Mesodermal cell (in vitro differentiated cells): ENCODE results near the gene SDF2L1. TPM values are rescaled to one million over a fixed set of nuclear protein-coding genes. Genes with fewer than 3 reads are reported as not detected.
"Not testable (repeated sequence)": the region's sequence is repeated elsewhere in the genome, so short reads cannot be mapped to it uniquely, and the experiment has no call there.

Source experiments
- H3K27ac ChIP-seq: 2 replicates; pipeline ENCODE4 v1.7.0; 2013; ENCODE audit warnings: mild to moderate bottlenecking, low read depth, low read length, moderate library complexity; ENCODE audit not compliant: severe bottlenecking
- H3K36me3 ChIP-seq: 2 replicates; pipeline ENCODE4 v1.7.1; 2013; ENCODE audit warnings: mild to moderate bottlenecking, low read length, moderate library complexity; ENCODE audit not compliant: control insufficient read depth, insufficient read depth
- H3K4me1 ChIP-seq: one replicate; pipeline ENCODE4 v1.7.1; 2013; ENCODE audit warnings: mild to moderate bottlenecking, low read length; ENCODE audit not compliant: insufficient read depth, control insufficient read depth, poor library complexity, severe bottlenecking
- H3K4me3 ChIP-seq: 2 replicates; pipeline ENCODE4 v1.7.0; 2013; ENCODE audit warnings: low read length, control low read depth, mild to moderate bottlenecking; ENCODE audit not compliant: insufficient read depth, poor library complexity, severe bottlenecking; ENCODE audit errors: extremely low read depth
- H3K9me3 ChIP-seq: 2 replicates; pipeline ENCODE4 v1.7.1; 2013; ENCODE audit warnings: mild to moderate bottlenecking, low read length, moderate library complexity; ENCODE audit not compliant: control insufficient read depth
- WGBS, 2 experiments: methylation state at CpG; one replicate each; pipeline ENCODE4 v1.1.5; 2013; ENCODE audit warnings: missing lambda C conversion rate in 2 of 2; ENCODE audit not compliant: insufficient coverage in 2 of 2; 5-methylcytosine and 5-hydroxymethylcytosine counted together
- polyA plus RNA-seq, 2 experiments: library from polyadenylated mRNA; stranded (reverse); fragments of 50-300 nt; gene quantifications; one replicate each; pipeline ENCODE4 v1.2.3, GENCODE V29; 2013

The SDF2L1 gene, protein sequence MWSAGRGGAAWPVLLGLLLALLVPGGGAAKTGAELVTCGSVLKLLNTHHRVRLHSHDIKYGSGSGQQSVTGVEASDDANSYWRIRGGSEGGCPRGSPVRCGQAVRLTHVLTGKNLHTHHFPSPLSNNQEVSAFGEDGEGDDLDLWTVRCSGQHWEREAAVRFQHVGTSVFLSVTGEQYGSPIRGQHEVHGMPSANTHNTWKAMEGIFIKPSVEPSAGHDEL
- 35.1 TPM for polyA plus RNA-seq (2013, experiment 1 of 2)
- polyA plus RNA-seq (2013, experiment 2 of 2): 28.8 TPM

DNA sequence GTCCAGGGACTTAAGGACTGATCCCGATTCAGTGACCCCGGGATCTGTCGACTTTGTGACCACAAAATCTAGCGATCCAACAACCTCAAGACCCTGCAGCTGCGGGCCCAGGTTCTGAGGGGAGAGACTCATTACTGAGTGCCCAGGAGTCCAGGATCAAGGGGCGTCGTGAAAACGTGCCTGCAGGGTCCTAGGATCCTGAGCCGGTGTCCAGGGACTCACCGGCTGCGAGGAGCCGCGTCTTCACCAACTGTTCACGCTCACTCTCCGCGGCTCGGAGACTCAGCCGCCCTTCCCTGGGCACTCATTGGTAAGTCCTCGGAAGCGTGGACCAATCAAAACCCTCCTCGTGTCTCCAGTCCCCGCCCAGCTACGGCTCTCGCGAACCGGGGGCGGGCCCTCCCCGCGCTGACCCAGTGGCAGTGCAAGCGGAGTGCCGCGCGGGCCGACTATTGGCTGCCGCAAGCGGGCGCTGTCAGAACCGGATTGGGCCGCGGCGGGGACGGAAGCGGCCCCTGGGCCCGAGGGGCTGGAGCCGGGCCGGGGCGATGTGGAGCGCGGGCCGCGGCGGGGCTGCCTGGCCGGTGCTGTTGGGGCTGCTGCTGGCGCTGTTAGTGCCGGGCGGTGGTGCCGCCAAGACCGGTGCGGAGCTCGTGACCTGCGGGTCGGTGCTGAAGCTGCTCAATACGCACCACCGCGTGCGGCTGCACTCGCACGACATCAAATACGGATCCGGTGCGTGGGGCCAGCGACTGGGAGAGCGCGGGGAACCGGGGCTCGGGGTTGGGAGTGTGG lies at the start of gene SDF2L1:
SDF2L1 (plus strand) TSS at position 514 of the 795 bp plus-strand sequence; CDS start at position 549, 35 bp downstream.
- Histone ChIP-seq H3K36me3 (peaks cover 27% of the 10 kb centered on the region), H3K4me3 (peak within 1 kb of the TSS; percentile 84), H3K9me3 (no peaks in the 10 kb centered on the region), H3K4me1 (peaks cover 6% of the 10 kb centered on the region), H3K27ac (peak within 1 kb of the TSS; percentile 78)
- 0 to 1% methylated on average over 60 to 76 of the region's 76 CpGs for whole genome bisulfite sequencing, 2 experiments

DNA sequence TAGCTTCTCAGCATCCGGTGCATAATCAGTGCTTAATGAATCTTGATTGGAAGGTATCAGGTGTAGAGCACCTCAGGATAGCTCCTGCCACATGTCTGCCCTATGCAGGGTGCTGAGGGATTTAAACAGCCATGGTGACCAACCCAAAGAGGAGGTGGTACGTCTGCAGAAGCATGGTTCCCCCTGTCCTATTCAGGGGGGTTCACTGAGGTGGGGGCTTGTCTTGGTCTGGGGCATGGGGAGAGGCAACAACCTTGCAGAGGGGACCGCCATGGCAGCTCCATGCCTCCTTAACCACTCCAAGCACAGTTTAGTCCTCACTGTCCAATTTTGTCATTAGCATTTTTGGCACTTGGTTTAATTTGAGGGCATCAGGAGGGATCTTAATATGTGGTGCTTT lies 49.7 kb upstream of the SDF2L1 start:
- H3K9me3 ChIP-seq: no peaks in the 10 kb centered on the region
- H3K27ac ChIP-seq: no peak overlapping the region
- H3K4me3 ChIP-seq: no peak overlapping the region
- H3K4me1 ChIP-seq: no peaks in the 10 kb centered on the region
- WGBS, 2 experiments: 89 to 95% methylated on average over 1 to 2 of the region's 3 CpGs
- peaks cover 71% of the 10 kb centered on the region for H3K36me3 ChIP-seq

- Histone ChIP-seq H3K27ac (no peak overlapping the region), H3K4me3 (no peak overlapping the region), H3K36me3 (peaks cover 68% of the 10 kb centered on the region), H3K4me1 (no peaks in the 10 kb centered on the region), H3K9me3 (no peaks in the 10 kb centered on the region)
- WGBS, 2 experiments: 91 to 94% methylated on average over 9 to 11 of the region's 11 CpGs
These were observed 48.5 kb upstream of the SDF2L1 start for GRCh38 chr22:21593406-21594232.

DNA sequence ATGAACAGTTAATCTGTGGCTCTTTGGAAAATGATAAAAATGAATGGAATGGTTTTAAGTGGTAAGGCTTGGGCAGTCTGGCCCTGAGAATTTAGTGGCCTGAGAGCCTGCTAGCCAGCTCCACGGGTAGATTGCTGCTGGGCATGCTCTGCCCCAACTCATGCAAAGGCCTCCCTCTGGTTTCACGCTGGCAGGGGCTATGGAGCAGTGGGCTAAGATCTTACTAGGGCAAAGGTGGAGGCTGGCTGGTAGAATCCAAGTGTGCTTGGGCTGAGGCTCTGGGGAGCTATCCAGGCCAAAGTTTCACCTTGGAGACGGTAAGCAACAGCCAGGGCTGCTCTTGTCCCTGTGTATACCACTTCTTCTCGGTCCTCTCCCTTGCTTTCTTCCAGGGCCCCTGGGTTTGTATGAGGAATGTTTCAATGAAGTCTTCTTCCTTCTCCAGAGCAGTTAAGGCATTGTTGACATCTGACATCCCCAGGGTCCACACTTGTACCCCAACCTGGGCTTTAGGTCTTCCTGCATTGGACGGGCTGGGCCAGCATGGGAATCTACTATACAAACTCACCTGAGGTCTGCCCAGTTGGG lies 47.1 kb upstream of the SDF2L1 start:
- 95 to 100% methylated on average over 1 to 3 of the region's 5 CpGs for WGBS, 2 experiments
- no peaks in the 10 kb centered on the region for H3K4me1 ChIP-seq
- no peaks in the 10 kb centered on the region for H3K9me3 ChIP-seq
- no peak overlapping the region for H3K27ac ChIP-seq
- peaks cover 76% of the 10 kb centered on the region for H3K36me3 ChIP-seq
- H3K4me3 ChIP-seq: no peak overlapping the region

DNA sequence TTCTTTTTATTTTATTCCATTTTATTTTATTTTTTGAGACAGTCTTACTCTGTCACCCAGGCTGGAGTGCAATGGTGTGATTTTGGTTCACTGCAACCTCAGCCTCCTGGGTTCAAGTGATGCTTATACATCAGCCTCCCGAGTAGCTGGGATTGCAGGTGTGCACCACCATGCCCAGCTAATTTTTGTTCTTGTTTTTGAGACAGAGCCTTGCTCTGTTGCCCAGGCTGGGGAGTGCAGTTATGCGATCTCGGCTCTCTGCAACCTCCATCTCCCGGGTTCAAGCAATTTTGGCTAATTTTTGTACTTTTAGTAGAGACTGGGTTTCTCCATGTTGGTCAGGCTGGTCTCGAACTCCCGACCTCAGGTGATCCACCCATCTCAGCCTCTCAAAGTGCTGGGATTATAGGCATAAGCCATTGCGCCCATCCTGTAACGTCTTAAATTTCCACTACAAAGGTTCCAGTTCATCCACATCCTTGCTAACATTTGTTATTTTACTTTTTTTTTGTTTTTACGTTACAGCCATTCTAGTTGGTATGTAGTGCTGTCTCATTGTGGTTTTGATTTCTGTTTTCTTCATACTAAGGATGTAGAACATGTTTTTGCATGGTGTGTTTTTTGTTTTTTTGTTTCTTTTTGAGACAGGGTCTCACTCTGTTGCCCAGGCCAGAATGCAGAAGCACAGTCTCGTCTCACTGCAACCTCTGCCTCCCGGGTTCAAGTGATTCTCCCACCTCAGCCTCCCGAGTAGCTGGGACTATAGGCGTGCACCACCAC lies 45.6 kb upstream of the SDF2L1 start:
- 91 to 98% methylated on average over 6 to 7 of the region's 13 CpGs for WGBS, 2 experiments
- not testable (repeated sequence) for H3K9me3 ChIP-seq
- peaks cover 79% of the 10 kb centered on the region for H3K36me3 ChIP-seq

GRCh38 chr22:21598302-21598701 lies 43.8 kb upstream of the SDF2L1 start:
- Histone ChIP-seq H3K27ac (no peak overlapping the region), H3K36me3 (peaks cover 73% of the 10 kb centered on the region), H3K9me3 (no peaks in the 10 kb centered on the region), H3K4me1 (no peaks in the 10 kb centered on the region), H3K4me3 (no peak overlapping the region)
- WGBS, 2 experiments: no CpG with 5 or more reads among the region's 3 CpGs

More for the DNA sequence above, 45.6 kb upstream of the SDF2L1 start:
- not testable (repeated sequence) for H3K4me3 ChIP-seq, H3K4me1 ChIP-seq, H3K27ac ChIP-seq

DNA sequence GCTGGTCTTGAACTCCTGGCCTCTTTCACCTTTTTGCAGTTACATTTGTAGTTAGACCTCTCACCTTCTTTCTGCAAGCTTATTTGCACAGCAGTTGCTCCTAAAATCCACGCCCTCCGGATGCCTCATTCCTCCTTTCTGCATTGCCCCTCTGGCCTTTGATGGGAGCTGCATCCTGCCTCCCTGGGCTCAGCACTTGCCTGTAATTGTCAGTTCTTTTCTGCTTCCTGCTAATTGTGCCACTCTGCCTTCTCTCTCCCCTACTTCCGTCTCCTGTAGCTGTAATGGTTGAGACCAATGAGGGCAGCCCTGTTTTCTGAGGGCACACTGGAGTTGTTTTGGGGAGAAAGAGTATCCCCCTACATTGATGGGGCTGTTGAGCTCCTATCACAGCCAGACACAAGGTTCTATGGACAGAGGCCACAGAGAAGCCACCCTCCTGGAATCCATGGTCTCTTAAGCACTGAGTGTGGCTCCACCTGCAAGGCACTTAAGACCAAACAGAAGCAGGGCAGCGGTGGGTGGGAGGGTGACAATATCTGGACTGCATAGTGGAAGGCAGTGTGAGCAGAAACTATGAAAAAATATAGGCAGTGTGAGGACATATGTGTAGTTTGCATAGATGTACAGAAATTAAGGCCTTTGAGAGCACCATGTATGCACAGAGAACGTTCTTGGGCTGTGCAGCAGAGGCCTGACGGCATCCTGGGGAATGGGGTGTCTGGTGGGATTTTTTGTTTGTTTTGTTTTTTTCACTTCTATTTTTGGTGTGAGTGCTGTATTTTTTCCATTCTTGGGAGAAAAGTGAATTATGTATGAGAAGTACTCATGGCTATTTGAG lies 42.8 kb upstream of the SDF2L1 start:
- H3K27ac ChIP-seq: no peak overlapping the region
- no peaks in the 10 kb centered on the region for H3K4me1 ChIP-seq
- H3K4me3 ChIP-seq: no peak overlapping the region
- H3K9me3 ChIP-seq: no peaks in the 10 kb centered on the region
- 84 to 88% methylated on average over 5 of the region's 6 CpGs for WGBS, 2 experiments
- peaks cover 67% of the 10 kb centered on the region for H3K36me3 ChIP-seq

DNA sequence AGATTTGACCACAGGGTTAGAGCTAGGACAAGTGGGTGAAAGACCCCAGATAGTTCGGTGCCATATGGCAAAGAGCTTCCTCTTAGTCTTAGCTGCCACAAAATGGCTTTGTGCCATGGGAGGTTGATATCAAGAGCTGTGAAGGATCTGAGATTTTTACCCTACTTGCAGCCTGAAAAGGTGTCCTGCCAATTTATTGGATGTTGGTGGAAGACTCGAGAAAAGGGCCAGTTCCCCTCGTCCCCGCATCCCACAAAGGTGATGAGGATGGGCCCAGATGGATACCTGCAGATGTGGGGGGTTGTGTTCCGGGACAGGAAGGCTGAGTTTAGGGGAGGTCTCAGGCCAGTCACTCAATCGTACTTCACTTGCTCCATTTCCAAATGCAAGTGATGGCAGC lies 39.5 kb upstream of the SDF2L1 start:
- 94 to 97% methylated on average over 6 of the region's 6 CpGs for WGBS, 2 experiments
- no peaks in the 10 kb centered on the region for H3K4me1 ChIP-seq
- H3K4me3 ChIP-seq: no peak overlapping the region
- H3K36me3 ChIP-seq: peaks cover 58% of the 10 kb centered on the region
- no peak overlapping the region for H3K27ac ChIP-seq
- H3K9me3 ChIP-seq: no peaks in the 10 kb centered on the region

DNA sequence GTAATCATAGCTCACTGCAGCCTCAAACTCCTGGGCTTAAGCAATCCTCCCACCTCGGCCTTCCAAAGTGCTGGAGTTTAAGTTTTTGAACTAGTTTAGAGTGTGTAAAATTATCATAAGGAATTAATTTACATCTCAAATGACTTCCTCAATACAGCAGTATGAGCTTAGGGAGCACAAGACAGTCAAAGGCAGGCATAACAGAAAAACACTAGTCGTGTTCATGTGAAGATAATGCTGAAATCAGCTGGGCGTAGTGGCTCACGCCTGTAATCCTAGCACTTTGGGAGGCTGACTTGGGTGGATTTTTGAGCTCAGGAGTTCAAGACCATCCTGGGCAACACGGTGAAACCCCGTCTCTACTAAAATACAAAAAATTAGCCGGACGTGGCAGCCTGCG lies 38.1 kb upstream of the SDF2L1 start:
- Histone ChIP-seq H3K27ac (no peak overlapping the region), H3K4me1 (no peaks in the 10 kb centered on the region), H3K9me3 (no peaks in the 10 kb centered on the region), H3K4me3 (no peak overlapping the region), H3K36me3 (peaks cover 64% of the 10 kb centered on the region)
- 95% methylated on average over 7 to 8 of the region's 9 CpGs for WGBS, 2 experiments
